ENCODE data around the gene S100A16. TPM values are rescaled to one million over a fixed set of nuclear protein-coding genes. Genes with fewer than 3 reads are reported as not detected.
"Not testable (repeated sequence)": the region's sequence is repeated elsewhere in the genome, so short reads cannot be mapped to it uniquely, and the experiment has no call there.

Gene S100A16
- total RNA-seq, 1 donor from 2014 or later: 42.2 TPM

GRCh38 chr1:153570874-153571273 is 42.1 kb downstream of the S100A16 start:
- DNase-seq: no peak
- intact Hi-C loops (cut with micrococcal nuclease): no loop called here
- no peak for ATAC-seq

GRCh38 chr1:153569465-153569864 is 43.5 kb downstream of the S100A16 start:
- intact Hi-C loops (cut with micrococcal nuclease): no loop called here
- ATAC-seq (no peak), DNase-seq (no peak)

- ATAC-seq (peak; percentile 36), DNase-seq (peak; percentile 92)
- intact Hi-C loops (cut with micrococcal nuclease): no loop called here
Measured at GRCh38 chr1:153568367-153569099, 44.4 kb downstream of the S100A16 start.

GRCh38 chr1:153567621-153568366 is 45.1 kb downstream of the S100A16 start:
- intact Hi-C loops (cut with micrococcal nuclease): no loop called here
- DNase-seq (no peak), ATAC-seq (no peak)

GRCh38 chr1:153566414-153567371 is 46.2 kb downstream of the S100A16 start:
- peak; percentile 91 for DNase-seq
- ATAC-seq: peak; percentile 94
- intact Hi-C loops (cut with micrococcal nuclease): no loop called here

GRCh38 chr1:153565529-153566374 is 47.2 kb downstream of the S100A16 start, which contains the start of gene S100A2:
S100A2 (minus strand) TSS chr1:153565844; CDS start chr1:153563877, 1,967 bp downstream.
- DNase-seq (no peak), ATAC-seq (peak; percentile 28)
- intact Hi-C loops (cut with micrococcal nuclease): no loop called here

GRCh38 chr1:153563991-153564390 is 48.9 kb downstream of the S100A16 start:
- ATAC-seq (no peak), DNase-seq (no peak)
- intact Hi-C loops (cut with micrococcal nuclease): no loop called here

- intact Hi-C loops (cut with micrococcal nuclease): no loop called here
- no peak for ATAC-seq
- DNase-seq: no peak
Measured at GRCh38 chr1:153563483-153563901, 49.4 kb downstream of the S100A16 start.

GRCh38 chr1:153562021-153562420 is 50.9 kb downstream of the S100A16 start:
- DNase-seq; ATAC-seq; intact Hi-C loops (cut with micrococcal nuclease): not testable (repeated sequence)

- intact Hi-C loops (cut with micrococcal nuclease): no loop called here
- no peak for ATAC-seq
- DNase-seq: no peak
Measured at GRCh38 chr1:153561466-153561985, 51.4 kb downstream of the S100A16 start.

- ATAC-seq (no peak), DNase-seq (peak; percentile 11)
- intact Hi-C loops (cut with micrococcal nuclease): no loop called here
Measured at GRCh38 chr1:153560771-153561465, 52.0 kb downstream of the S100A16 start.

GRCh38 chr1:153560241-153560640 is 52.7 kb downstream of the S100A16 start:
- no peak for ATAC-seq
- intact Hi-C loops (cut with micrococcal nuclease): no loop called here

GRCh38 chr1:153557877-153558276 is 55.1 kb downstream of the S100A16 start:
- DNase-seq: no peak
- intact Hi-C loops (cut with micrococcal nuclease): no loop called here
- ATAC-seq: no peak

More at GRCh38 chr1:153560241-153560640, 52.7 kb downstream of the S100A16 start:
- no peak for DNase-seq

Other genes starting within 250 kb of the S100A16 start
- gene S100A12, start 237.5 kb downstream of the S100A16 start, total RNA-seq: 3.5 TPM
- 40.7 TPM for gene S100A8, start 222.1 kb downstream of the S100A16 start, total RNA-seq
- gene S100A7A, start 196.6 kb downstream of the S100A16 start, total RNA-seq: not detected
- gene S100A7, start 152.5 kb downstream of the S100A16 start, total RNA-seq: not detected
- 201 TPM for gene S100A6, start 77.1 kb downstream of the S100A16 start, total RNA-seq
- gene S100A5, start 72.2 kb downstream of the S100A16 start, total RNA-seq: not detected
- gene S100A4, start 67.3 kb downstream of the S100A16 start, total RNA-seq: 114 TPM
- 0.79 TPM for gene S100A3, start 63.9 kb downstream of the S100A16 start, total RNA-seq
- 1.9 TPM for gene S100A2, start 47.3 kb downstream of the S100A16 start, total RNA-seq
- gene S100A14, start 3.2 kb upstream of the S100A16 start, total RNA-seq: 5.7 TPM
- 124 TPM for gene S100A13, start 14.4 kb upstream of the S100A16 start, total RNA-seq
- 2,048 TPM for gene S100A1, start 15.3 kb upstream of the S100A16 start, total RNA-seq
- 73.3 TPM for gene CHTOP, start 20.9 kb upstream of the S100A16 start, total RNA-seq
- 60.1 TPM for gene SNAPIN, start 45.6 kb upstream of the S100A16 start, total RNA-seq
- gene ILF2, start 57.9 kb upstream of the S100A16 start, total RNA-seq: 56.9 TPM
- 10.5 TPM for gene NPR1, start 65.6 kb upstream of the S100A16 start, total RNA-seq
- gene INTS3, start 114.9 kb upstream of the S100A16 start, total RNA-seq: 35.5 TPM
- 9.8 TPM for gene SLC27A3, start 162.3 kb upstream of the S100A16 start, total RNA-seq